Hematopoietic multipotent progenitor cell treated with erythropoietin and hydrocortisone succinate and interleukin-3 and kit ligand, for 17 days (in vitro differentiated cells): ENCODE results near the gene SPATS2.
A peak's percentile ranks its signal among the peaks of the same experiment; 100 is the strongest.
"Not testable (repeated sequence)": the region's sequence is repeated elsewhere in the genome, so short reads cannot be mapped to it uniquely, and the experiment has no call there.

Source experiments
- DNase-seq: peaks from one replicate; pipeline ENCODE4 v3.0.0-alpha.2; 2015; ENCODE audit warnings: low spot score

Gene SPATS2

DNA sequence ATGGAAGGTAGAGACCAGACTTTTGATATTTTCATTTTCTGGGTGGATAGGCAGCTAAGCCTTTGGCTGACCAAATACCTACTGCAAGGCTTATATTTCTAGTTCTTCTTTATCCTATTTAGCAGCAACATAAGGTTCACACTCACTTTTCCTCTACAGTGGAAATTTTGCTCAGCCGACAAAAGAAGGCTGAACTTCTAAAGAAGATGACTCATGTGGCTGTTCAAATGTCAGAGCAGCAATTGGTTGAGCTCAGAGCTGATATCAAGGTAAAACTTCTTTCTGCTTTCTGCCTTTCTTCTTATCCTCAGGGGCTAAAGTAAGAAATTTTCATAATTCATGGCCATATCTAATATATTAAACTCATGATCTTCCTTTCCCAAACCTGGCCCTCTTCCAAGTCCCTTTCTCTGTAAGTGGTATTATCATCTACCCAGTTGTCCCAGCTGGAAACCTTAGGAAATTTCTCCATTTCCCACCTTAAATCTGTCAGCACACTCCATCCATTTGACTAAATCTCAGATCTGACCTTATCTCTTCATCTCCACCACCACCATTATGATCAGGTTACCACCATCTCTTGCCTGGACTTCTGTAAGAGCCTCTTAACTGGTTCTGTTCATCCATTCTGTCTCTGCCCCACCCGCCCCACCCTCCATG is 151.8 kb downstream of the SPATS2 start:
- no peak for DNase-seq

- no peak for DNase-seq
Observed at GRCh38 chr12:49519574-49519936, 152.3 kb downstream of the SPATS2 start.

DNA sequence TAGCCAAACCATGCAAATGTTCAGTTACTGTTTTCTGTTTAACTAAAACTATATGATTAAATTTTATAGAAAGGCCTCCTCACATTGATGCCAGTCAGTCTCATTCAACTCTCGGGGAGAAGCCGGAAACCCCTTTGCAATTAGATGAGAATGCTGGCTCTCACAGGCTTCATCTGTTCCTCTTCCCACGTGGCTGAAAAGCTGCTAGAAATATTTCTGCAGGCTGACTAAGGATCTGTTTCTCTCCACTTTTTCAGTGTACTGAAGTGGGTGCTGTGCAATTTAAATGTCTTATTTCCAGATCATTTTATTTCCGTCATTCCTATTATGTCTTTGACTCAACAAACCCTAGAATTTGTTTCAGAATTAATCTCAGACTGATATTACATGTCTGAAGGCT is 154.1 kb downstream of the SPATS2 start:
- DNase-seq: no peak

DNA sequence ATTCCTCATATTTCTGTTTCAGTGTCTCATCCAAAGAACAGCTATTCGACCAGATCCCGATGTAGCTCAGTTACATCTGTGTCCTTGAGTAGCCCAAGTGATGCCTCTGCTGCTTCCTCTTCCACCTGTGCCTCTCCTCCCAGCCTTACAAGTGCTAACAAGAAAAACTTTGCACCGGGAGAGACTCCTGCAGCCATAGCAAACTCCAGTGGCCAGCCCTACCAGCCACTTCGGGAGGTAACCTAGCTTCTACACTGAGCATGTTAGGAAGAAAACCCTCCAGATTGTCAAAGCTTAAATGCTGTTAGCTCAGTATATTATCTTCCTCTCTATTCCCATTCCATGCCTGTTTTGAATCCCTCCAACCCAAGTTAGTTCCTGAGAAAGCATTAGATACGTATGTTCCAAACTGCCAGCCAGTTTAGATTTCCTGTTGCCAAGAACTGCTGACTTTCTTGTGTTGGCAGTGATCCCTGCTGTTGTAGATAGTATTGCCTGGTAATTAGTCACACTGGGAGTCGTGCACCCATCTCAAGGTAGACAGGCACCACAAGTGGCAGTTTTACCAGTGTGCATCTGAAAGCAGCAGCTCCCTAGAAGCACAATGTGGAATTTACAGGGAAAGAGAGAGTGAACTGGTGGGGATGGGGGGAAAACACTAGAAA is 157.5 kb downstream of the SPATS2 start:
- DNase-seq: no peak

DNA sequence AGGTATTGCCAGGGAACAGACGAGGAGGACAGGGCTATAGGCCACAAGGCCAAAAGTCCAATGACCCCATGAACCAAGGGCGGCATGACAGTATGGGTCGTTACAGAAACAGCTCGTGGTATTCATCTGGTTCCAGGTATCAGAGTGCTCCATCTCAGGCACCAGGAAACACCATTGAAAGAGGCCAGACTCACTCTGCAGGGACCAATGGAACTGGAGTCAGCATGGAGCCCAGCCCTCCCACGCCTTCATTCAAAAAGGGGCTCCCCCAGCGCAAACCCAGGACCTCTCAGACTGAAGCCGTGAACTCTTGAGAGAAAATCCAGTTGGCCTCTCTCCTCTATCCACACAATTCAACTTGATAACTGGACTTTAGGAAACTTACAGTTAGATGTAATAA is 158.7 kb downstream of the SPATS2 start:
- DNase-seq: no peak

- DNase-seq: no peak
Observed at GRCh38 chr12:49527361-49528130, 160.3 kb downstream of the SPATS2 start.

DNA sequence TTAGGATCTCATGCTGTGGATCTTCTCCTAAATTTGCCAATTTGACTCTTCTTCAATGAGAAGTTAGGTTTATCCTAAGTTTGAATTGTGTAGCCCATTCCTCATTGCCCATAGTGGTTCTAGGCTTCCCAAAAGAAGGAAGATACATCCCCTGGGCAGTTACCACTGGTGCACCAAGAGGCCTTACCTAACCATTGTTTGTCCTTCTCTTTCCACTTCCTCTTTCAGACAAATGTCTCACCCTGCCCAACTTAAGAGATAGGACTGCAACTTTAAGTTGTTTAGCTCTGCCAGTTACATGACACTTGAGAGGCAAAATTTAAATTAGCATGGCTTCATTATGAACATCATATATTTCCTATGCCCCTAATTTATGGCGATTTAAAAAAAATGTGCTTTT is 162.2 kb downstream of the SPATS2 start:
- no peak for DNase-seq

DNA sequence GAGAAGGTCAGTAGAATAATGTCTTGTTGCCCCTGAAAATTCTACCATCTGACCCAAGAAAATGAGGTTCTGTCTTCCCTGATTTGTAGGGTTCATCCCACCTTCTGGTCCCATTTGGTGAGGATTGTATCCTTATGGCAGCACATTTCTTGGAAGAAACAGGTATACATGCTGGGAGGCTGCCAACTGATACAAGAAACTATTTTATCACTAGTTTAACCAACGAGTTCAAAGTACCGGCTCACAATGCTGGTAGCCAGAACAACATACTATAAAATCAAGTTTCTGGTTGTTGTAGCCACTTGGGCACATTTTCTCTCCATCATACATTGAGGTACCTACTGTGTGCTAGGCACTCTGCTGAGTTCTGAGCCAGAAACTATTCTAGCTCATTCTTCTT is 164.5 kb downstream of the SPATS2 start:
- no peak for DNase-seq

DNA sequence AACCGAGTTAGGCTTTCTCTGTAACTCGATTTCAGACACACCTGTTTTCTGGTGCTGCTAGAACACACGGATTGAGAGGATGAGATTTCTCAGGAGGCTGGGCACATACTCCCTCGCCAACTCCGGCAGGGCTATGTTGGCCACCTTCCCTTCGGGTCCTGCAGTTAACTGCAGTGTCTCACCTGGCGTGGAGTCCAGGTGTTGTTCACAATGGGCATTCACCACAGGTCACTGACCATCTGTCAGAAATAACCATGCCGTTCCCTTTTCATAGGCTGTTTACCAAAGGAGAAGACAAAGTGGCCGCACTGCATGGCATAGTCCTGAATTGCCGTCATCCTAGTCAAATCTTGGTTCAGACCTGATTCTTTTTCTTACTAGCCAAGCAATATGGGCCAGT is 166.1 kb downstream of the SPATS2 start:
- DNase-seq: no peak

DNA sequence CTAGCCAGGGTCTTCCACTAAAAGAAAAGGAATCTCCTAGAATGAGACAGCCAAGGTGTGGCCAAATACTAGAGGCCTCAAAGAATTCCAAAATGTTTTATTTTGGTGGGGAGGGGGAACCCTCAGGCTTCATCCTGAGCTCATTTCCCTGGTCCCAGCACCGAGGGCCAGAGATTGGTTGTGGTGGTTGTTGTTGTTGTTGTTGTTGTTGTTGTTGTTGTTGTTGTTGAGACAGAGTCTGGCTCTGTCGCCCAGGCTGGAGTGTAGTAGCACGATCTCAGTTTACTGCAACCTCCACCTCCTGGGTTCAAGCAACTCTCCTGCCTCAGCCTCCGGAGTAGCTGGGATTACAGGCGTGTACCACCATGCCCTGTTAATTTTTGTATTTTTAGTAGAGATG is 166.9 kb downstream of the SPATS2 start:
- DNase-seq: not testable (repeated sequence)

- no peak for DNase-seq
Observed at GRCh38 chr12:49534731-49535278, 167.5 kb downstream of the SPATS2 start.

- DNase-seq: no peak
Observed at GRCh38 chr12:49535921-49536525, 168.8 kb downstream of the SPATS2 start.

- DNase-seq: no peak
Observed at GRCh38 chr12:49536526-49537071, 169.3 kb downstream of the SPATS2 start.

- DNase-seq: no peak
Observed at GRCh38 chr12:49537231-49537751, 170.0 kb downstream of the SPATS2 start.

GRCh38 chr12:49537752-49538509 is 170.7 kb downstream of the SPATS2 start:
- no peak for DNase-seq

DNA sequence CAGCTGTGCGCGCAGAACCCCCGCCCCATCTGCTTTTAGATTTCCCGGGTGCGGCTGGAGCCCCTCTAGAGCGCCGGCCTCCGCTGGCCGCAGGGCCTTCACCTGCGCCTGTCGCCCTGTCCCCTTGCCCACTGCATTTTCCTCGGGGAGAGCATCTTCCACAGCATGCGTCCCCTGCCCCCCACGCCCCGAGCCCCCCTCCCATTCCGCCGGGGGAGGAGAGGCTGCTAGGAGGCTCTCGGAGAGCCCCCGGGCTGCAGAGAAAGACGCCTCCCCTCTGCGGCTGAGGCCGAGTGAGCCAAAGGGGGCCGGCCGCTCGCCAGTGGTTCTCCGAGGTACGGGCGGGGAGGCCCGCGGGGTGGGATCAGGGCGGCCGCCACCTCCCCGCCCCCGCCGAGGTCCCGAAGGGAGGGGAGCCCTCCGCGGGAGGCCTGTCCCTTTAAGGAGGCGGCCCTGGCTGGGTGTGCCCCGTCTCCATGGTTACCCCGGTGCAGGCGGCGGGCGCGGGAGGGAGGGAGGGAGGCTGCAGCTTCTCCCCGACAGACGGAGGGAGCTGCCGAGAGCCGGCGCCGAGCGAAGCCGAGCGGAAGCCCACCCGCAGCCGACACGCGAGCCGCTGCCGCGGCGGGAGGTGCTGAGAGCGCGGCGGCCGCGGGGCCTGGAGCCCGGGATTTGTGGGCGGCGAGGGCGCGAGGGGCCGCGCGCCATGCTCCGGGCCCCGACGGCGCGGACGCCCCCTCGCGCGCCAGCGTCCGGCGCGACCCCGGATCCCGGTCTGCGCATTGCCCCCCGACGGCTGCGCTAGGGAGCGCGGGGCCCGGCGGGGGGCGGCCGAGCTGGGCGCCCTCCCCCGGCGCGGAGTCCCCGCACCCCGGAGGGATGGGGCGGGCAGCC is 171.5 kb downstream of the SPATS2 start, which contains the start of gene KCNH3:
TSS of gene KCNH3 (plus strand) at position 521 of the 894 bp plus-strand sequence. CDS start 387 bp downstream, outside the sequence.
- peak; percentile 67 for DNase-seq

DNA sequence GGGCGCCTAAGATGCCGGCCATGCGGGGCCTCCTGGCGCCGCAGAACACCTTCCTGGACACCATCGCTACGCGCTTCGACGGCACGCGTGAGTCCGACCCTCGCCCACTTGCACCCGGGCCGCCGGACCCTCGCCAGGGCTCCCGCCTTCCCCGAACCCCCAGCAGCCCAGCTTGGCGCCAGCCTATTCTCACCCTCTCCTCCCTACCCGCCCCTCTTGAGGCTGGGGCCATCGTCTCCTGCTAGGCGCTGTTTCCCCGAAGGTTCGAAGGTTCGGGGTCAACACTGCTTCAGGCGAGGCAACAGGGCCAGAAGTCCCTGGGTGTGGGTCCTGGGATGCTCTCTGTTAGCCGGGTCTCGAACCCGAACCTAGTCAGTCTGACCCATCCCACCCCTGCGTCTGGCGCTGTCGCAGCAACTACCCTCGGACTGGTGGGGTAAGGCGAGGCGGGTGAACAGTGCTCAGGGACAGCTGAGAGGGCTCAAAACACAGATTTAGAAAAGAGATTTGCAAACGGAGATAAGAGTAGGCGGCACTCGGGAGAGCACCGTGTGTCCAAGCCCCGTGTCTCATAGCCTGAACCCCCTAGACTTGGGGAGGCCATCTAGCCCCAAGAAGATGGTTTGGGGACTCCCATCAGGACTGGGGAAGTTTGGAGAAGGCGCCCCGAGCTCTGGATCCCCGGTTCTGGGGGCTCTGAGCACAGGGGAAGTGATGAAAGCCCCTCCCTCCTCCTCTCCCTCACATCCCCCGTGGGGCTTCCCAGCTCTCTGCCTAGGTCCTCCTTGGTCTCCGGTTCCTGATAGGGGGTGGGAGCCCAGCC is 172.4 kb downstream of the SPATS2 start:
- DNase-seq: no peak

DNA sequence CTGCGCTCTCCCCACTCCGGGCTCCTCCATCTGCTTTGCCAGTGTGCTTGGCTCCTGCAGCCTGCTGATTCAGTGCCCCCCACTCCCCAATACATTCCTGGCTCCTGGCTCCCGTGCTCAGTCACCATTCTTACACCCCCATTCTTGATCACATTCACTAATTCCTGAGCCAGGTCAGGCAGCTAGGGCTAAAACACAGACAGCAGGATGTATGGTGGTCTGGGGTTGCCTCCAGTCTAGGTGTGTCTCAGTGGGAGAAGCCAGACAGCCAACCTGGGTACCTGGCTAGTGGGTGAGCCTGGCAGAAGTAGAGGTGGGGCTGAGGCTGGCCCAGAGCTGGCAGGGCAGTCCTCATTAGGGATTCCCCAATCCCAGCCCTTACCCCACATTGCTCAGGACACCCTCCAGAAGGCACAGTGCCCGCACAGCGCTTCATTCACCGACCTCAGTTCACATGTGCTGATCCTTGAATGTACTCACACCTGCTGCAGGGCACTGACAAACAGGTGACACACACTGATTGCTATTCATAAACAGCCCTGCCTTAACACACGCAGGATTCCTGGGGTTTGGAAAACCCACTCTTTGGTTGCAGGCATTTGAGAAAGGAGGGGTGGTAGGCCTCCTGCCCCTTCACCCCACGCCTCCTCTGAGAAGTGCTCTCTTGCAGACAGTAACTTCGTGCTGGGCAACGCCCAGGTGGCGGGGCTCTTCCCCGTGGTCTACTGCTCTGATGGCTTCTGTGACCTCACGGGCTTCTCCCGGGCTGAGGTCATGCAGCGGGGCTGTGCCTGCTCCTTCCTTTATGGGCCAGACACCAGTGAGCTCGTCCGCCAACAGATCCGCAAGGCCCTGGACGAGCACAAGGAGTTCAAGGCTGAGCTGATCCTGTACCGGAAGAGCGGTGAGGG is 173.2 kb downstream of the SPATS2 start:
- no peak for DNase-seq
